ENCODE results near the gene ACKR3. TPM values are rescaled to one million over a fixed set of nuclear protein-coding genes. Genes with fewer than 3 reads are reported as not detected.

ACKR3 gene
- total RNA-seq, 2 experiments from 2014 or later, result 5.4 to 6.4 TPM

- ChIA-PET POLR2A (no interaction called here), CTCF (interaction anchor here (0.6 kb wide), 1 partner anchor 615 kb away, joined by 4 read pairs; no protein-coding TSS in a partner anchor)
- Mint-ChIP-seq H3K27me3 (no peaks in the 10 kb centered on the region), H3K9me3 (peaks cover 2% of the 10 kb centered on the region), H3K4me1 (no peaks in the 10 kb centered on the region), H3K27ac (no peak overlapping the region), H3K4me3 (no peak overlapping the region), H3K36me3 (ENCODE audit: low read depth) (peaks cover 16% of the 10 kb centered on the region)
- no peak for DNase-seq
These were observed 15.1 kb downstream of the ACKR3 start for GRCh38 chr2:236584521-236585384.

DNA sequence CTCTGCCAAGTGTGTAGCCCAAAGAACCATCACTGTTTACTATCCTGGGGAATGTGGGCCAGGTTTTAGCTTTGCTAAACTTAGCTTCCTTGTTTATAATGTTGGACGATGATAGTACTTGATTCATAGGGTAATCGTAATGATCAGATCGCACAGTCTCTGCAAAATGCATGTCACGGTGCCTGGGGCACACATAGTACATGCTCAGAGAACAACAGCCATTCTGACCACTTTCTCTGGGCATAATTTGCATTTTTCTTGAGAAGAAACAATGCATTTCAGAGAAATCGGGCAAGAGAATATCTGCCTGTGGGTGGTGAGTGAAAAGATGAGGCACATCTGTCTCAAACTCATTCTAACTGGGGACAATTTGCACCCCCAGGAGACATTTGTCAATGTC lies 16.3 kb downstream of the ACKR3 start:
- peaks cover 7% of the 10 kb centered on the region for H3K36me3 Mint-ChIP-seq (ENCODE audit: low read depth)
- no peaks in the 10 kb centered on the region for H3K27me3 Mint-ChIP-seq
- no peaks in the 10 kb centered on the region for H3K4me1 Mint-ChIP-seq
- no peak overlapping the region for H3K27ac Mint-ChIP-seq
- ChIA-PET CTCF (no interaction called here), POLR2A (no interaction called here)
- peaks cover 2% of the 10 kb centered on the region for H3K9me3 Mint-ChIP-seq
- DNase-seq, result no peak
- H3K4me3 Mint-ChIP-seq, result no peak overlapping the region

DNA sequence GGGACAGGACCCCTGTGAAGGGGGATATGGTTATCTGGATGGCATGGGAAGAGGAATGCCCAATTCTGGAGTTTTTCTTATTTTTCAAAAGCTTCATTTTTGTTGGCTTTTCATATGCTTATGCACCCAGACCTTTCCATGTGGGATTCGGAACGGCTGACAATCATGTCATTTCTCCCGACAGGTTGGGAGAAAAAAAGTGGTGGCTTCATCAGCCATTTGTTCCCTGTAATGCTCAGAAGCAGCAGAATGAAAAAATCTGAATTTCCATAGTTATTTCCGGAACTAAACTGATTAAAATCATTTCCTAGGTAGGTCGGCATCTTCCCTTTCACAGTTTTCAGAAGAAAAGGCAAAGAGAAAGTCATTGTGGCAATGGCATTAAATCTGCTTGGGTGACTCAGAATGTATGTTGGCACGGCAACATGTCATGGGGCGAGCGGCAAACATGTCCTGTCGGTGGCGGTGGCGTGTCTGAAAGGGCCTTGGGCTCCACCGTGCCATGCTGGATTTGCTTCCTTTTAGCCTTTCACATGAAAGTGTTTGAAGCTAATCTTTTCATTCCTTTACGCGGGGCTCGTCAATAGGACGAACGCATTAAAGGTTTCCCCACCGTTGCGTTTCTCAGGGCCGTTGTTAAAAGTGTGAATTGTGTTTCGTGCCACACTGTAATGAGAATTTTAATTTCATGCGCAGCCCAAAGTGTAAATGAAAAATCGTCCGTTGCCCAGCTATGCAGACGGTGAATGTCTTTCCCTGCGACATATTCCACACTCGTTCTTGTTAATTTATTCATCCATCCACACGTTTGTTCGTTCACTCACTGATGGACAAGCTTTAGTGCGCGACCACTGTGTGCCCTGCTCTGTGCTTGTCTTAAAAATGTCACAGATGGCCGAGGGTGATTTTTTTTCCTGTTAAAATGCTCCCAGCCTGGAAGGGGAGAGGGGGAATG lies 18.5 kb downstream of the ACKR3 start:
- ChIA-PET CTCF (interaction anchor here (2.0 kb wide), 1 partner anchor 9 kb away, joined by 6 read pairs; no protein-coding TSS in a partner anchor), POLR2A (no interaction called here)
- Mint-ChIP-seq H3K4me1 (no peaks in the 10 kb centered on the region), H3K27ac (no peak overlapping the region), H3K36me3 (ENCODE audit: low read depth) (no peaks in the 10 kb centered on the region), H3K9me3 (peaks cover 2% of the 10 kb centered on the region), H3K27me3 (no peaks in the 10 kb centered on the region), H3K4me3 (no peak overlapping the region)
- DNase-seq, result no peak

DNA sequence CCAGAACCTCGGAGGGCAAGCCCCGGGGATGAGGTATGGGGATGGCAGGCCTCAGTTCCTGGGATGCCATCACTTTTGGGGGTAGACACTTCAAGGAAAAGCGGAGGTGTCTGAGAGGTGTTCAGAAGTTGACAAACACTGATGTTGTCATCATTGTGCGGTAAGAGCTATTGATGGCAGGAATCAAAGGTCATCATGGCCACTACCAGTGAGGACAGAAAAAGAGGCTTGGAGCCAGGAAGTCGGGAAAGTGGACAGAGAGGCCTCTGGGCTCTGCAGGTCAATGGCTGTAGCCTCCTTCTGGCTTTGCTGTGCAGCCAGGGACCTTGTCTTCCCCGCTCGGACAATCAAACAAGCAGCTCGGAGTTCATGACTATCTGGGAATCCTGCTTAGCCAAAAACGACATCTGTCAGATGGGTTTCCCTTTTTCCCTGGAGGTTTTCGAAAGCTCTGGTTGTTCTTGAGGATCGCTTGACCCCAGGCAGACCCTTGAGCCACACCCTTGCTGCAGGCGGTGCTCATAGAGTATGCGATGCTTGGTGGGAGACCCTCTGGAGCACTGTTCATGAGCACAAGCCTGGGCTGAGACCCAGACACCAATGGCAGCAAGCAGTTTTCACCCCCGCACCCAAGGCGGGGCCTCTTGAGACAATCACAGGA lies 19.4 kb downstream of the ACKR3 start:
- H3K36me3 Mint-ChIP-seq (ENCODE audit: low read depth), result no peaks in the 10 kb centered on the region
- no peak for DNase-seq
- no peaks in the 10 kb centered on the region for H3K4me1 Mint-ChIP-seq
- peaks cover 2% of the 10 kb centered on the region for H3K9me3 Mint-ChIP-seq
- no peak overlapping the region for H3K27ac Mint-ChIP-seq
- H3K27me3 Mint-ChIP-seq, result no peaks in the 10 kb centered on the region
- H3K4me3 Mint-ChIP-seq, result no peak overlapping the region
- CTCF ChIA-PET, result interaction anchor here (1.2 to 2.0 kb wide), 2 partner anchors 8 to 12 kb away, joined by 4 to 6 read pairs; no protein-coding TSS in a partner anchor
- POLR2A ChIA-PET, result interaction anchor here (0.6 kb wide), 1 partner anchor 16 kb away, joined by 3 read pairs; no protein-coding TSS in a partner anchor

DNA sequence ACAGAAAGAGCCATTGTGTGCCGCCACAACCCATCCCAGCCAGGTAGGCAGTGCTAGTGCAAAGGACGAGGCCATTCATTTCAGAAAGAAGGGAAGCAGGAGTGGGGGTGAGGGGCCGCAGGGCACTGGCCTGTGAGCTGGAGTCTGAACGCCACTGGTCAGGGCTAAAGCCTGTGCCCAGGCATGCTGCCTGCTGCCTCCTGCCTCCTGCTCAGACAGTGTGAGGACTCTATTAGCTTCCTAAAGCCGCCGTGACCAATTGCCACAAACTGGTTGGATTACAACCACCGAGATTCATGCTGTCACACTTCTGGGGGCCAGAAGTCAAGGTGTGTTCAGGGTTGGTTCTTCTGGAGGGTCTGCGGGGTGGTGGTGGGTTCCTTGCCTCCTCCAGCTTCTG lies 21.2 kb downstream of the ACKR3 start:
- H3K36me3 Mint-ChIP-seq (ENCODE audit: low read depth), result no peaks in the 10 kb centered on the region
- H3K27ac Mint-ChIP-seq, result no peak overlapping the region
- DNase-seq, result no peak
- H3K4me3 Mint-ChIP-seq, result no peak overlapping the region
- no peaks in the 10 kb centered on the region for H3K4me1 Mint-ChIP-seq
- no peaks in the 10 kb centered on the region for H3K27me3 Mint-ChIP-seq
- ChIA-PET CTCF (no interaction called here), POLR2A (no interaction called here)
- H3K9me3 Mint-ChIP-seq, result peaks cover 2% of the 10 kb centered on the region

DNA sequence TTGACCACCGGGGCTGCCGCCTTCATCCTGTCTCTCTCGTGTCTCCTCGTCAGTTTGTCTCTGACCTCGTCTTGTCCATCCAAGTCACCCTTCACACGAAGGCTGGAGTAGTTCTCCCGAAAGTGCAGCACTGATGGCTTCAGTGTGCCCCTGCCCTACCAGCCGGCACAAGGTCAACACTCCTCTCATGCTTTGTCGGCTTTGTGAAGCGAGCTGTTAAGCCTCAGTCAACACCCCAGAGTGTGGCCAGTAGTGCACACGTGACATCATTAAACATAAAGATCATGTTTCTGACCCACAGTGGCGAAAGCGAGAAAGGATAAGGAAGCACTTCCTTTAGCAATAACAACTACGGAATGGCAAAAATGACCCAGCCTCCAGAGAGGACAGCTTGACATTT lies 23.2 kb downstream of the ACKR3 start:
- Mint-ChIP-seq H3K4me3 (no peak overlapping the region), H3K36me3 (ENCODE audit: low read depth) (no peaks in the 10 kb centered on the region), H3K4me1 (no peaks in the 10 kb centered on the region), H3K27me3 (no peaks in the 10 kb centered on the region), H3K27ac (no peak overlapping the region), H3K9me3 (no peaks in the 10 kb centered on the region)
- ChIA-PET POLR2A (no interaction called here), CTCF (no interaction called here)
- DNase-seq, result no peak

GRCh38 chr2:236593531-236593930 lies 23.9 kb downstream of the ACKR3 start:
- no peaks in the 10 kb centered on the region for H3K4me1 Mint-ChIP-seq
- no peaks in the 10 kb centered on the region for H3K9me3 Mint-ChIP-seq
- no peak overlapping the region for H3K27ac Mint-ChIP-seq
- POLR2A ChIA-PET, result no interaction called here
- no peaks in the 10 kb centered on the region for H3K27me3 Mint-ChIP-seq
- H3K36me3 Mint-ChIP-seq (ENCODE audit: low read depth), result no peaks in the 10 kb centered on the region
- no peak overlapping the region for H3K4me3 Mint-ChIP-seq
- CTCF ChIA-PET, result no interaction called here
- no peak for DNase-seq

DNA sequence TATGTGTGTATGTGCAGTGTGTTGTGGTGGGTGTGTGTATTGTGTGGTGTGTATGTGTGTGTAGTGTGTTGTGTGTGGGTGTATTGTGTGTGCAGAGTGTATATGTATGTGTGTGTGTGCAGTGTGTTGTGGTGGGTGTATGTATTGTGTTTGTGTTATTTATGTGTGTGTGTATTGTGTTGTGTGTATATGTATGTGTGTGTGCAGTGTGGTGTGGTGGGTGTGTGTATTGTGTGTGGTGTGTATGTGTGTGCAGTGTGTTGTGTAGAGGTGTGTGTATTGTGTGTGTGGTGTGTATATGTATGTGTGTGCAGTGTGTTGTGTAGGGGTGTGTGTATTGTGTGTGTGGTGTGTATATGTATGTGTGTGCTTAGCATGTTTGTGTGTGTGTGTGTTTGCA lies 24.3 kb downstream of the ACKR3 start:
- ChIA-PET CTCF (no interaction called here), POLR2A (no interaction called here)
- Mint-ChIP-seq H3K36me3 (ENCODE audit: low read depth) (no peaks in the 10 kb centered on the region), H3K4me1 (no peaks in the 10 kb centered on the region), H3K27ac (no peak overlapping the region), H3K9me3 (no peaks in the 10 kb centered on the region), H3K27me3 (no peaks in the 10 kb centered on the region), H3K4me3 (no peak overlapping the region)
- no peak for DNase-seq

DNA sequence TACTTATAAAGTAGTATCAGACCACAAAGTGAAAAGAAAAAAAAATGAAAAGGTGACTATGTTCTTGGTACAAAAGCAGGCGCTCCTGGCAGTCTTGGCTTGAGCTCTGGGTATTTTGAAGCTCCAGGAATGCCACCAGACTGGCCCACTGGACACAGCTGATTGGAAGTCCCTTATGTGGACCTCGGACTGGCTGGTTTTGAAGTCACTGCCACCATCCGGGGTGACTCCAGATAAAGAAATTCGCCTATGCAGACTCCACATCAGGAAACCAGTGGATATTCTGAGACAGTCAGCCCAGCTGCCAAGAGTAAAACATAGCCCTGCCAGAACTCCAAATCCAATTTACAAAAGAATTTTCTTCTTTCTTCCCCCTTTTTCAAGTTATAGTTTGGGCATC lies 28.0 kb downstream of the ACKR3 start:
- CTCF ChIA-PET, result interaction anchor here (1.2 kb wide), 1 partner anchor 9 kb away, joined by 6 read pairs; no protein-coding TSS in a partner anchor
- H3K4me1 Mint-ChIP-seq, result no peaks in the 10 kb centered on the region
- no peak overlapping the region for H3K4me3 Mint-ChIP-seq

GRCh38 chr2:236599059-236599458 lies 29.4 kb downstream of the ACKR3 start:
- ChIA-PET POLR2A (no interaction called here), CTCF (no interaction called here)
- H3K27ac Mint-ChIP-seq, result no peak overlapping the region
- H3K4me1 Mint-ChIP-seq, result no peaks in the 10 kb centered on the region
- H3K4me3 Mint-ChIP-seq, result no peak overlapping the region
- H3K27me3 Mint-ChIP-seq, result no peaks in the 10 kb centered on the region
- H3K36me3 Mint-ChIP-seq (ENCODE audit: low read depth), result no peaks in the 10 kb centered on the region
- DNase-seq, result no peak
- H3K9me3 Mint-ChIP-seq, result no peaks in the 10 kb centered on the region

More for the DNA sequence above, 28.0 kb downstream of the ACKR3 start:
- no peak overlapping the region for H3K27ac Mint-ChIP-seq
- H3K9me3 Mint-ChIP-seq, result no peaks in the 10 kb centered on the region
- no peaks in the 10 kb centered on the region for H3K27me3 Mint-ChIP-seq
- no peak for DNase-seq
- no peaks in the 10 kb centered on the region for H3K36me3 Mint-ChIP-seq (ENCODE audit: low read depth)
- POLR2A ChIA-PET, result no interaction called here

- Mint-ChIP-seq H3K27me3 (peaks cover 4% of the 10 kb centered on the region), H3K9me3 (no peaks in the 10 kb centered on the region), H3K4me1 (no peaks in the 10 kb centered on the region), H3K27ac (no peak overlapping the region), H3K4me3 (no peak overlapping the region), H3K36me3 (ENCODE audit: low read depth) (no peaks in the 10 kb centered on the region)
- CTCF ChIA-PET, result no interaction called here
- POLR2A ChIA-PET, result no interaction called here
- no peak for DNase-seq
These were observed 30.5 kb downstream of the ACKR3 start for GRCh38 chr2:236600158-236600557.

- H3K4me1 Mint-ChIP-seq, result no peaks in the 10 kb centered on the region
- H3K27me3 Mint-ChIP-seq, result peaks cover 8% of the 10 kb centered on the region
- POLR2A ChIA-PET, result no interaction called here
These were observed 31.3 kb downstream of the ACKR3 start for GRCh38 chr2:236600892-236601291.

More at GRCh38 chr2:236600892-236601291, 31.3 kb downstream of the ACKR3 start:
- no peak overlapping the region for H3K27ac Mint-ChIP-seq
- no peak for DNase-seq
- H3K9me3 Mint-ChIP-seq, result no peaks in the 10 kb centered on the region
- H3K4me3 Mint-ChIP-seq, result no peak overlapping the region
- no peaks in the 10 kb centered on the region for H3K36me3 Mint-ChIP-seq (ENCODE audit: low read depth)
- CTCF ChIA-PET, result no interaction called here

All from activated CD4-positive, alpha-beta T cell treated with anti-CD3 and anti-CD28 coated beads, Interleukin-2, amount 10 ng/mL, durations not matched to agents 7 days and 5 days (primary cell).